DOHH2 (cell line): ENCODE results near the gene CLIC4.

ENCODE experiments used
- H3F3A ChIP-seq: fragments of 200-600 bp; sonication (generic), shearing (Covaris generic); 2 replicates; pipeline ENCODE4 v1.6.0; 2016; ENCODE audit warnings: antibody characterized with exemption, mild to moderate bottlenecking; ENCODE audit not compliant: control insufficient read depth, insufficient read depth
- H3K27ac ChIP-seq: fragments of 200-600 bp; sonication (generic); 2 replicates; pipeline ENCODE4 v1.5.1; 2014; ENCODE audit warnings: low read depth, mild to moderate bottlenecking, low read length, moderate library complexity
- H3K27me3 ChIP-seq: fragments of 200-600 bp; sonication (generic); 2 replicates; pipeline ENCODE4 v1.6.1; 2014; ENCODE audit warnings: mild to moderate bottlenecking, low read length, mixed read lengths; ENCODE audit not compliant: control insufficient read depth
- H3K36me3 ChIP-seq: fragments of 200-600 bp; sonication (generic); 2 replicates; pipeline ENCODE4 v1.6.1; 2014; ENCODE audit warnings: mild to moderate bottlenecking, low read length, moderate library complexity, mixed read lengths; ENCODE audit not compliant: control insufficient read depth
- H3K4me1 ChIP-seq: fragments of 200-600 bp; sonication (generic); 2 replicates; pipeline ENCODE4 v1.6.1; 2014; ENCODE audit warnings: mild to moderate bottlenecking, low read length, mixed read lengths; ENCODE audit not compliant: control insufficient read depth
- H3K4me2 ChIP-seq: fragments of 200-600 bp; sonication (generic); 2 replicates; pipeline ENCODE4 v1.6.0; 2014; ENCODE audit warnings: mild to moderate bottlenecking, low read length, moderate library complexity
- H3K4me3 ChIP-seq: fragments of 200-600 bp; sonication (generic); 2 replicates; pipeline ENCODE4 v1.5.1; 2014; ENCODE audit warnings: mild to moderate bottlenecking, low read length, mixed read lengths
- H3K79me2 ChIP-seq: fragments of 200-600 bp; sonication (generic); 2 replicates; pipeline ENCODE4 v1.6.1; 2014; ENCODE audit warnings: mild to moderate bottlenecking, low read length, mixed read lengths; ENCODE audit not compliant: control insufficient read depth
- H3K9me2 ChIP-seq: fragments of 200-600 bp; sonication (generic); replicated peaks from 2 replicates; pipeline ENCODE4 v1.6.1; 2014; ENCODE audit warnings: mild to moderate bottlenecking, low read length, mixed read lengths; ENCODE audit not compliant: control insufficient read depth
- H3K9me3 ChIP-seq: fragments of 200-600 bp; sonication (generic); 2 replicates; pipeline ENCODE4 v1.6.1; 2014; ENCODE audit warnings: antibody characterized with exemption, low read length, mixed read lengths; ENCODE audit not compliant: control insufficient read depth, insufficient read depth
- H4K20me1 ChIP-seq: fragments of 200-600 bp; sonication (generic); 2 replicates; pipeline ENCODE4 v1.6.0; 2014; ENCODE audit warnings: low read depth, mild to moderate bottlenecking, antibody characterized with exemption, low read length, moderate library complexity; ENCODE audit not compliant: control insufficient read depth, insufficient read depth
- EZH2phosphoT487 ChIP-seq: fragments of 200-600 bp; sonication (generic); IDR thresholded peaks from 2 replicates; pipeline ENCODE4 v1.6.1; 2017; ENCODE audit warnings: borderline replicate concordance, mild to moderate bottlenecking, antibody characterized with exemption, low read length, moderate library complexity, mixed read lengths
- TF ChIP-seq, protein P1 (sequence below): fragments of 200-600 bp; sonication (generic); IDR thresholded peaks from one replicate; pipeline ENCODE4 v1.5.1; 2014; ENCODE audit warnings: antibody characterized with exemption, mild to moderate bottlenecking, low read depth, low read length; ENCODE audit not compliant: poor library complexity, severe bottlenecking

Gene CLIC4

GRCh38 chr1:24881034-24881433, 135.8 kb downstream of the CLIC4 start:
- Histone ChIP-seq H3K9me3 (no peaks in the 10 kb centered on the region), H3K9me2 (no peaks in the 10 kb centered on the region), H3K36me3 (no peaks in the 10 kb centered on the region), H3K4me3 (no peak overlapping the region), H3K79me2 (no peaks in the 10 kb centered on the region), H3K4me1 (no peaks in the 10 kb centered on the region), H3K27ac (no peak overlapping the region), H3K27me3 (peaks cover 44% of the 10 kb centered on the region), H3F3A (no peaks in the 10 kb centered on the region), H3K4me2 (no peak overlapping the region), H4K20me1 (no peaks in the 10 kb centered on the region)
- no peak for TF ChIP-seq EZH2phosphoT487
- TF ChIP-seq, protein P1, sequence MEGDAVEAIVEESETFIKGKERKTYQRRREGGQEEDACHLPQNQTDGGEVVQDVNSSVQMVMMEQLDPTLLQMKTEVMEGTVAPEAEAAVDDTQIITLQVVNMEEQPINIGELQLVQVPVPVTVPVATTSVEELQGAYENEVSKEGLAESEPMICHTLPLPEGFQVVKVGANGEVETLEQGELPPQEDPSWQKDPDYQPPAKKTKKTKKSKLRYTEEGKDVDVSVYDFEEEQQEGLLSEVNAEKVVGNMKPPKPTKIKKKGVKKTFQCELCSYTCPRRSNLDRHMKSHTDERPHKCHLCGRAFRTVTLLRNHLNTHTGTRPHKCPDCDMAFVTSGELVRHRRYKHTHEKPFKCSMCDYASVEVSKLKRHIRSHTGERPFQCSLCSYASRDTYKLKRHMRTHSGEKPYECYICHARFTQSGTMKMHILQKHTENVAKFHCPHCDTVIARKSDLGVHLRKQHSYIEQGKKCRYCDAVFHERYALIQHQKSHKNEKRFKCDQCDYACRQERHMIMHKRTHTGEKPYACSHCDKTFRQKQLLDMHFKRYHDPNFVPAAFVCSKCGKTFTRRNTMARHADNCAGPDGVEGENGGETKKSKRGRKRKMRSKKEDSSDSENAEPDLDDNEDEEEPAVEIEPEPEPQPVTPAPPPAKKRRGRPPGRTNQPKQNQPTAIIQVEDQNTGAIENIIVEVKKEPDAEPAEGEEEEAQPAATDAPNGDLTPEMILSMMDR, result no peak

- no peak for TF ChIP-seq EZH2phosphoT487
- TF ChIP-seq, protein P1, result no peak
- no peaks in the 10 kb centered on the region for H4K20me1 ChIP-seq
- no peaks in the 10 kb centered on the region for H3K4me1 ChIP-seq
- no peaks in the 10 kb centered on the region for H3K79me2 ChIP-seq
- H3K9me2 ChIP-seq, result no peaks in the 10 kb centered on the region
- no peak overlapping the region for H3K27ac ChIP-seq
- H3K36me3 ChIP-seq, result no peaks in the 10 kb centered on the region
- no peaks in the 10 kb centered on the region for H3K9me3 ChIP-seq
- no peak overlapping the region for H3K4me3 ChIP-seq
- no peaks in the 10 kb centered on the region for H3F3A ChIP-seq
- no peak overlapping the region for H3K4me2 ChIP-seq
- peaks cover 37% of the 10 kb centered on the region for H3K27me3 ChIP-seq
Measured at GRCh38 chr1:24884751-24885150, 139.5 kb downstream of the CLIC4 start.

DNA sequence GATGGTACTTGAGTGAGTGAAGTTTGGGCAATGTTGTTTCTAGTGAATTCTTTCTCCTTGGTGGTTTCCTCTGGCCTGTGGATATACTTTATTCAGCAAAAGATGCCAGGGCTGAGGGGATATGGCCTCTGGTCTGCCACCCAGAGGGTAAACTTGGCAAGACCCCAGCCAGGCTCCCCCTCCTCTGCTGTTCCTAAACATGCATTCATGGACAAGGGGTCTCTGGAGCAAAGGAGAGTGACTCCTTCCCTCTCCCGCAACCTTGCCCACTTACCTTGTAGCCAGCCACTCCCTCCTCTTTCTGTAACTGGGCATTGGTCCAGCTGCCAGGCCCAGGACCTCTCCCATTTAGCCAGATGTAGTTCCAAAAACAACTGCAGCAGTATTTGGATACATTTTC, 141.0 kb downstream of the CLIC4 start:
- H3K9me3 ChIP-seq, result no peaks in the 10 kb centered on the region
- H3K4me1 ChIP-seq, result no peaks in the 10 kb centered on the region
- peaks cover 30% of the 10 kb centered on the region for H3K27me3 ChIP-seq
- H4K20me1 ChIP-seq, result no peaks in the 10 kb centered on the region
- H3K4me3 ChIP-seq, result no peak overlapping the region
- H3K9me2 ChIP-seq, result no peaks in the 10 kb centered on the region
- H3K4me2 ChIP-seq, result no peak overlapping the region
- no peaks in the 10 kb centered on the region for H3F3A ChIP-seq
- H3K36me3 ChIP-seq, result no peaks in the 10 kb centered on the region
- no peak for TF ChIP-seq EZH2phosphoT487
- TF ChIP-seq, protein P1, result no peak
- no peaks in the 10 kb centered on the region for H3K79me2 ChIP-seq
- H3K27ac ChIP-seq, result no peak overlapping the region
